Fibroblast of villous mesenchyme (primary cell): ENCODE measurements around the gene RAB44. TPM values are rescaled to one million over a fixed set of nuclear protein-coding genes. Genes with fewer than 3 reads are reported as not detected.

Source experiments
- DNase-seq: peaks from one replicate; pipeline ENCODE4 v3.0.0-alpha.2; 2010; ENCODE audit warnings: low read depth
- H3K4me3 ChIP-seq: 2 replicates; pipeline ENCODE4 v1.5.1; 2011; ENCODE audit warnings: low read depth, mild to moderate bottlenecking, low read length
- CTCF ChIP-seq: IDR thresholded peaks from 2 replicates; pipeline ENCODE4 v1.5.1; 2012; ENCODE audit warnings: low read depth, mild to moderate bottlenecking, low read length; ENCODE audit not compliant: insufficient read depth
- total RNA-seq: library from RNA; depleted of rRNA; stranded (reverse); fragments of >200 nt; gene quantifications from 2 replicates; pipeline ENCODE4 v1.2.3, GENCODE V29; 2012

Gene RAB44
- total RNA-seq, 1 donor = not detected

GRCh38 chr6:36656441-36656840 is 41.2 kb upstream of the RAB44 start:
- no peak for TF ChIP-seq CTCF
- no peak for DNase-seq
- no peak overlapping the region for H3K4me3 ChIP-seq

GRCh38 chr6:36657271-36657670 is 40.4 kb upstream of the RAB44 start:
- no peak overlapping the region for H3K4me3 ChIP-seq
- no peak for TF ChIP-seq CTCF
- no peak for DNase-seq

GRCh38 chr6:36657942-36658544 is 39.6 kb upstream of the RAB44 start:
- no peak for DNase-seq
- TF ChIP-seq CTCF = no peak
- no peak overlapping the region for H3K4me3 ChIP-seq

GRCh38 chr6:36659271-36659670 is 38.4 kb upstream of the RAB44 start:
- H3K4me3 ChIP-seq = no peak overlapping the region
- no peak for TF ChIP-seq CTCF
- DNase-seq = peak; percentile 92

GRCh38 chr6:36660771-36661471 is 36.7 kb upstream of the RAB44 start:
- DNase-seq = peak; percentile 68
- H3K4me3 ChIP-seq = peak overlapping the region; percentile 3

GRCh38 chr6:36662380-36662779 is 35.2 kb upstream of the RAB44 start:
- H3K4me3 ChIP-seq = no peak overlapping the region
- no peak for TF ChIP-seq CTCF
- DNase-seq = no peak

More at GRCh38 chr6:36660771-36661471, 36.7 kb upstream of the RAB44 start:
- no peak for TF ChIP-seq CTCF
